KMS-11 (cell line): ENCODE data around the gene WFDC5.

Experiments
- H2AFZ ChIP-seq: fragments of 200-600 bp; sonication (generic); 2 replicates; pipeline ENCODE4 v1.6.1; 2016; ENCODE audit warnings: antibody characterized with exemption, mixed run types, low read depth
- H3K27ac ChIP-seq: fragments of 200-600 bp; sonication (generic); 2 replicates; pipeline ENCODE4 v1.6.1; 2016; ENCODE audit warnings: mild to moderate bottlenecking, mixed run types
- H3K27me3 ChIP-seq: fragments of 200-600 bp; sonication (generic); 2 replicates; pipeline ENCODE4 v1.6.1; 2017; ENCODE audit warnings: mild to moderate bottlenecking, low read depth, mixed run types, moderate library complexity; ENCODE audit not compliant: insufficient read depth
- H3K36me3 ChIP-seq: fragments of 200-600 bp; sonication (generic); 2 replicates; pipeline ENCODE4 v1.6.1; 2017; ENCODE audit warnings: mild to moderate bottlenecking, mixed run types; ENCODE audit not compliant: insufficient read depth
- H3K4me1 ChIP-seq: fragments of 200-600 bp; sonication (generic); 2 replicates; pipeline ENCODE4 v1.6.1; 2016; ENCODE audit warnings: mild to moderate bottlenecking, low read depth, mixed run types; ENCODE audit not compliant: poor library complexity, severe bottlenecking
- H3K4me2 ChIP-seq: fragments of 200-600 bp; sonication (generic); 2 replicates; pipeline ENCODE4 v1.7.0; 2016; ENCODE audit warnings: mild to moderate bottlenecking, mixed run types
- H3K4me3 ChIP-seq: fragments of 200-600 bp; sonication (generic); IDR thresholded peaks from 2 replicates; pipeline ENCODE4 v1.6.1; 2017; ENCODE audit warnings: low read depth, low read length, mixed read lengths; ENCODE audit not compliant: insufficient read depth
- H3K79me2 ChIP-seq: fragments of 200-600 bp; sonication (generic); 2 replicates; pipeline ENCODE4 v1.6.1; 2016; ENCODE audit warnings: low read depth, mixed run types; ENCODE audit not compliant: insufficient read depth
- H3K9ac ChIP-seq: fragments of 200-600 bp; sonication (generic); 2 replicates; pipeline ENCODE4 v1.6.1; 2016; ENCODE audit warnings: mild to moderate bottlenecking, mixed run types
- H4K20me1 ChIP-seq: fragments of 200-600 bp; sonication (generic); 2 replicates; pipeline ENCODE4 v1.6.1; 2016; ENCODE audit warnings: mild to moderate bottlenecking, mixed run types; ENCODE audit not compliant: insufficient read depth
- TF ChIP-seq, protein P1 (sequence below): fragments of 200-600 bp; sonication (generic); conservative IDR thresholded peaks from 2 replicates; pipeline ENCODE4 v1.6.1; 2017; ENCODE audit warnings: low read depth, mild to moderate bottlenecking, antibody characterized with exemption, low read length, moderate library complexity, mixed read lengths

The WFDC5 gene

DNA sequence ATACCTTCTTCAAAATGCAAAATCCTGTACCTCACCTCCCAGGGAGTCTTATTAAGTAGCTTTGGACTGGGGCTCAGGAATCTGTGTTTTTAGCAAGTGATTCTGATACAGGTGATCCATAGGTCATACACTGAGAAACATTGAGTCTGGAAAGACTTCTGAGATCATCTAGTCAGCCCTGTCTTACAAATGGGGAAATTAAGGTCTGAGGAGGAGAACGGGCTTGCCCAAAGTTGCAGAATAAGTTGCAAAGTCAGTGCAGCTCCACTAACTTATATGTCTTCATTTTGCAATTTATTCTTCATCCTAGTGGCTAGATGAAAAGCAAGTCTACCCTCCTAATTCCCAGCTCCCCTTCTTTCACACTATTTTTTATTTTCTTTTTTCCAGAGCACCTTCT is 42.9 kb downstream of the WFDC5 start:
- Histone ChIP-seq H3K27me3 (no peaks in the 10 kb centered on the region), H3K27ac (no peak overlapping the region), H3K36me3 (peaks cover 5% of the 10 kb centered on the region; the same call in 1 of the 2 replicates), H3K4me1 (peaks cover 61% of the 10 kb centered on the region), H3K4me2 (peak overlapping the region; percentile 65), H2AFZ (no peak overlapping the region), H3K4me3 (no peak overlapping the region), H3K9ac (no peak overlapping the region), H4K20me1 (no peaks in the 10 kb centered on the region), H3K79me2 (peaks cover 7% of the 10 kb centered on the region; the same call in 1 of the 2 replicates)
- TF ChIP-seq, protein P1, sequence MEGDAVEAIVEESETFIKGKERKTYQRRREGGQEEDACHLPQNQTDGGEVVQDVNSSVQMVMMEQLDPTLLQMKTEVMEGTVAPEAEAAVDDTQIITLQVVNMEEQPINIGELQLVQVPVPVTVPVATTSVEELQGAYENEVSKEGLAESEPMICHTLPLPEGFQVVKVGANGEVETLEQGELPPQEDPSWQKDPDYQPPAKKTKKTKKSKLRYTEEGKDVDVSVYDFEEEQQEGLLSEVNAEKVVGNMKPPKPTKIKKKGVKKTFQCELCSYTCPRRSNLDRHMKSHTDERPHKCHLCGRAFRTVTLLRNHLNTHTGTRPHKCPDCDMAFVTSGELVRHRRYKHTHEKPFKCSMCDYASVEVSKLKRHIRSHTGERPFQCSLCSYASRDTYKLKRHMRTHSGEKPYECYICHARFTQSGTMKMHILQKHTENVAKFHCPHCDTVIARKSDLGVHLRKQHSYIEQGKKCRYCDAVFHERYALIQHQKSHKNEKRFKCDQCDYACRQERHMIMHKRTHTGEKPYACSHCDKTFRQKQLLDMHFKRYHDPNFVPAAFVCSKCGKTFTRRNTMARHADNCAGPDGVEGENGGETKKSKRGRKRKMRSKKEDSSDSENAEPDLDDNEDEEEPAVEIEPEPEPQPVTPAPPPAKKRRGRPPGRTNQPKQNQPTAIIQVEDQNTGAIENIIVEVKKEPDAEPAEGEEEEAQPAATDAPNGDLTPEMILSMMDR = no peak

GRCh38 chr20:45070932-45071632 is 43.9 kb downstream of the WFDC5 start:
- H3K27me3 ChIP-seq = no peaks in the 10 kb centered on the region
- no peak overlapping the region for H3K4me3 ChIP-seq
- TF ChIP-seq, protein P1 = no peak
- no peak overlapping the region for H3K27ac ChIP-seq
- H3K79me2 ChIP-seq = peaks cover 7% of the 10 kb centered on the region; the same call in 1 of the 2 replicates
- H3K4me1 ChIP-seq = peaks cover 66% of the 10 kb centered on the region
- no peaks in the 10 kb centered on the region for H4K20me1 ChIP-seq
- H3K4me2 ChIP-seq = peak overlapping the region; percentile 15; the same call in 1 of the 2 replicates
- H2AFZ ChIP-seq = no peak overlapping the region
- no peak overlapping the region for H3K9ac ChIP-seq
- peaks cover 5% of the 10 kb centered on the region; the same call in 1 of the 2 replicates for H3K36me3 ChIP-seq

- Histone ChIP-seq H4K20me1 (no peaks in the 10 kb centered on the region), H3K27ac (no peak overlapping the region), H3K36me3 (no peaks in the 10 kb centered on the region), H3K27me3 (no peaks in the 10 kb centered on the region), H3K79me2 (peaks cover 23% of the 10 kb centered on the region; the same call in 1 of the 2 replicates), H3K9ac (no peak overlapping the region), H3K4me2 (no peak overlapping the region), H2AFZ (no peak overlapping the region), H3K4me3 (no peak overlapping the region), H3K4me1 (peaks cover 82% of the 10 kb centered on the region)
- TF ChIP-seq, protein P1 = no peak
These were observed 45.7 kb downstream of the WFDC5 start for GRCh38 chr20:45069261-45069660.

DNA sequence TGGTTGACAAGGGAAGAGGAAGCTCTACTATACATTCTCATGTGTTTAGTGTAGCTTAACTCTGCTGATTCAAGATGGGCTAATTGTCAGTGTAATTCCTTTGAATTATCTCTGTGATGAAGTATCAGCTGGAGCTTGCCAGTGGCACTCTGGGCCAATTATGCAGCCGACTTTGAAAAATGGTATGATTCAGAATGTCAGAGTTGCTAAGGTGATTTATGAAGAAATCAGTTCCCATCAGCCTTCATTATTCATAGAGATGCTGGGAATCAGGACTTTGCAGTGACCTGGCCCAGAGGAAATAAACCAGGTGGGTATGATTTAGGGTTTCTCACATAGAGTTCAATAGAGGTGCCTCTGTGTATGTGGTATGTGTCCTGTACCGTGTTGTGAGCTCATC is 47.4 kb downstream of the WFDC5 start:
- no peak overlapping the region for H2AFZ ChIP-seq
- H3K27ac ChIP-seq = no peak overlapping the region
- H3K4me3 ChIP-seq = no peak overlapping the region
- TF ChIP-seq, protein P1 = no peak
- no peaks in the 10 kb centered on the region for H4K20me1 ChIP-seq
- no peaks in the 10 kb centered on the region for H3K27me3 ChIP-seq
- H3K79me2 ChIP-seq = peaks cover 28% of the 10 kb centered on the region; the same call in 1 of the 2 replicates
- H3K9ac ChIP-seq = no peak overlapping the region
- no peak overlapping the region for H3K4me2 ChIP-seq
- H3K36me3 ChIP-seq = no peaks in the 10 kb centered on the region
- peaks cover 82% of the 10 kb centered on the region for H3K4me1 ChIP-seq
